Fibroblast of pulmonary artery (primary cell): ENCODE measurements around the gene ARHGAP27.
A peak's percentile ranks its signal among the peaks of the same experiment; 100 is the strongest.
"Not testable (repeated sequence)": the region's sequence is repeated elsewhere in the genome, so short reads cannot be mapped to it uniquely, and the experiment has no call there.

Experiments
- DNase-seq: peaks from one replicate; pipeline ENCODE4 v3.0.0-alpha.2; 2010; ENCODE audit warnings: low read depth
- H3K4me3 ChIP-seq: replicated peaks from 2 replicates; pipeline ENCODE4 v1.5.1; 2011; ENCODE audit warnings: low read depth, mild to moderate bottlenecking, control low read depth, low read length, moderate library complexity
- CTCF ChIP-seq: IDR thresholded peaks from 2 replicates; pipeline ENCODE4 v1.5.1; 2011; ENCODE audit warnings: mild to moderate bottlenecking, control low read depth, low read length, inconsistent platforms; ENCODE audit errors: missing control alignments

Gene ARHGAP27

GRCh38 chr17:45432405-45433158 is at the start of gene ARHGAP27:
ARHGAP27 (minus strand) TSS chr17:45432870; CDS start chr17:45430279, 2,591 bp downstream.
- H3K4me3 ChIP-seq = peak within 1 kb of the TSS; percentile 50
- no peak for DNase-seq
- TF ChIP-seq CTCF = no peak

- not testable (repeated sequence) for DNase-seq, H3K4me3 ChIP-seq
These were observed 49.6 kb upstream of the ARHGAP27 start for GRCh38 chr17:45482317-45482716.

- DNase-seq, H3K4me3 ChIP-seq: not testable (repeated sequence)
These were observed 42.8 kb upstream of the ARHGAP27 start for GRCh38 chr17:45475436-45475835.

- not testable (repeated sequence) for H3K4me3 ChIP-seq, DNase-seq
These were observed 39.6 kb upstream of the ARHGAP27 start for GRCh38 chr17:45472249-45472648.

GRCh38 chr17:45469204-45469563 is 36.5 kb upstream of the ARHGAP27 start:
- not testable (repeated sequence) for DNase-seq, H3K4me3 ChIP-seq

GRCh38 chr17:45468293-45469203 is 35.9 kb upstream of the ARHGAP27 start:
- DNase-seq, H3K4me3 ChIP-seq: not testable (repeated sequence)

GRCh38 chr17:45461524-45462327 is 29.1 kb upstream of the ARHGAP27 start:
- peak; percentile 28 for DNase-seq
- H3K4me3 ChIP-seq = not testable (repeated sequence)

- not testable (repeated sequence) for DNase-seq, H3K4me3 ChIP-seq
These were observed 27.8 kb upstream of the ARHGAP27 start for GRCh38 chr17:45460422-45460821.

- H3K4me3 ChIP-seq, DNase-seq: not testable (repeated sequence)
These were observed 21.7 kb upstream of the ARHGAP27 start for GRCh38 chr17:45454341-45454740.

- not testable (repeated sequence) for H3K4me3 ChIP-seq, DNase-seq
These were observed 21.1 kb upstream of the ARHGAP27 start for GRCh38 chr17:45453731-45454130.

- not testable (repeated sequence) for DNase-seq, H3K4me3 ChIP-seq
These were observed 20.5 kb upstream of the ARHGAP27 start for GRCh38 chr17:45453225-45453534.

- DNase-seq, H3K4me3 ChIP-seq: not testable (repeated sequence)
These were observed 19.9 kb upstream of the ARHGAP27 start for GRCh38 chr17:45452329-45453224.

- not testable (repeated sequence) for DNase-seq, H3K4me3 ChIP-seq
These were observed 19.0 kb upstream of the ARHGAP27 start for GRCh38 chr17:45451660-45452059.
